ENCODE results near the gene TLR6.

Gene TLR6

GRCh38 chr4:38867478-38868058, 11.0 kb upstream of the TLR6 start, which contains the start of gene FAM114A1:
Gene FAM114A1, plus strand, starts transcription at chr4:38867806. Its CDS starts 10,273 bp downstream, at chr4:38878079.
- no peak for DNase-seq

GRCh38 chr4:38866973-38867477, 10.4 kb upstream of the TLR6 start:
- DNase-seq, result no peak

GRCh38 chr4:38865445-38865844, 8.8 kb upstream of the TLR6 start:
- no peak for DNase-seq

DNA sequence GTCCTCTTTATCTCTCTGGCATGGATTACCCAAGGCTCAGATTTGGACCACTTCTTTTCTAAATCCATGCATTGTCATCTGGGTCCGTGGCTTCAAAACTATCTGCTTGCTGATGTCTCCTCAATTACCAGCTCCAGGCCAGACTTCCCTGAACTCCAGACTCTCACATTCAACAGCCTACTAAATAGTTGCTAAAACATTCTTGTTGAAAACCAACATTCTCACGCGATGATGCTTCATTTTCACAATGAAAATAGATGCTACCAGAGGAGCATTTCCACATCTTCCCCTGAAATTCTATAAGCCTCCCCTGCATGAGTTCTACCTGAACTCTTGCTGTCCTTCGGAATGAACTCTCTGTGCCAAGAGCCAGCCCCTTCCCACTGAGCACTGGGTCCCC, 5.2 kb upstream of the TLR6 start:
- no peak for DNase-seq

DNA sequence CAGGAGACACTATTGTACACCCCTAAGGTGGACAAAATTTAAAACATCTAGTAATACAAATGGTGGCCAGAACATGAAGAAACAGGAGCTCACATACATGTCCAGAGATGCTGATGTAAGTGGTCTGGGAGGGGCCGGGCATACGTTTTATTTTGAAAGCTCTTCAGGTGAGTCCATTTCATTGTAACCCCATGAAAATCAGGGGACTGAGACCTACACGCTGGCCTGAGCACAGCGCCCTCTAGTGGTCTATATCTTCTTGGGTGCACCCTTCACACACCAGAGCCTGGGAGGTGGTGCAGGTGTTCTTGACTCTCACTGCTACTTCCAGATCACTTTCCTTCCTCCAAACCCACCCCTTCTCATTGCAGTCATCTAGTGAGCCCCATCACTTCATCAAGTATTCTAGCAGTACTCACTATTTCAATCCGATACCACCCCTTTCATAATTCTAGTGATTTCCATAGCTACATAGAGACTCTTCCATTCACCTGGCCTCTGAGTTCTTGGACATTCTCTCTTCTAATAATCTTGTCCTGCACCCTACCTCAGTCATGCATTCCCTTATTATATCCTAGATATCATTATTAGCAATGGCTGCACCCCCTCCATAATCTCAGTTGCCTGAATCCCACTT, 4.3 kb upstream of the TLR6 start:
- DNase-seq, result peak; percentile 43 to 44

- no peak for DNase-seq
Observed at GRCh38 chr4:38859501-38859900, 2.9 kb upstream of the TLR6 start.

- no peak for DNase-seq
Observed at GRCh38 chr4:38858097-38858420, 1.4 kb upstream of the TLR6 start.

GRCh38 chr4:38857354-38858096, 908 bp upstream of the TLR6 start:
- DNase-seq, result peak; percentile 19 to 22

DNA sequence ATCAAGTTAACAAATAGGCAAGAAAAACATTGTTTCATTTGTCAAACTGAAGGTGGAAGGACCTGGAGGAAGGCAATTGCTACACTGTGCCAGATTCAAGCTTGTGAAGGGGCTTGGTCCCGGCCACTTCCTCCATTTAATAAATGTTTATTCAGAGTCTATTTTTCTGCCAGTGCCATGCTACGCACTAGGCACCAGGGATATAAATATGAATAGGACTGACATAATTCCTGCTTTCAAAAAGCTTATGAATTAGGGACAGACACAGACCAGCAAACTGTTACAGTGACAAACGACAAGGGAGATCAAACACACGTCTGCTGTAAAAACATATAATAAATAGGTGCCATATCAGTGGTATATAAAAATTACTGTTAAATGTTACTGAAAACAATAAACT, 571 bp downstream of the TLR6 start:
- no peak for DNase-seq

GRCh38 chr4:38855466-38855865, 1.2 kb downstream of the TLR6 start:
- DNase-seq, result no peak

- no peak for DNase-seq
Observed at GRCh38 chr4:38846015-38846414, 10.6 kb downstream of the TLR6 start.

GRCh38 chr4:38842994-38843393, 13.6 kb downstream of the TLR6 start:
- DNase-seq, result no peak

DNA sequence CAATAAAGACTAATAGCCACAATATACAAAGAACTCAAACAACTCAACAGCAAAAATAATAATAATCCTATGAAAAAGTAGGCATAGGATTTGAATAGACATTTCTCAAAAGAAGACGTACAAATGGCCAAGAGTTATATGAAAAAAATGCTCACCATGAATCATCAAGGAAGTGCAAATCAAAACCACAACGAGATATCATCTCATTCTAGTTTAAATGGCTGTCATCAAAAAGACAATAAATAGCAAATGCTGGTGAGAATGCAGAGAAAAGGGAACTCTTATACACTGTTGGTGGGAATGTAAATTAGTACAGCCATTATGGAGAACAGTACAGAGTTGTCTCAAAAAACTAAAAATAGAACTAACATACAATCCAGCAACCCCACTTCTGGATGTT, 18.8 kb downstream of the TLR6 start:
- no peak for DNase-seq

DNA sequence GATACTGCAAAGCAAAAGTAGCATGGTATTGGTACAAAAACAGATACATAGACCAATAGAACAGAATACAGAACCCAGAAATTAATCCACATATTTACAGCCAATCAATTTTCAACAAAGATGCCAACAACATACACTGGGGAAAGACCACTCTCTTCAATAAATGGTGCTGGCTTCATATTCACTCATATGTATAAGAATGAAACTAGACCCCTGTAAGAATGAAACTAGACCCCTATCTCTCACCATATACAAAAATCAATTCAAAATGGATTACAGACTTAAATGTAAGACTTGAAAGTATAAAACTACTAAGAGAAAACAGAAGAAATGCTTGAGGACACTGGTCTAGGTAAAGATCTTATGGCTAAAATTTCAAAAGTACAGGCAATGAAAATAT, 19.3 kb downstream of the TLR6 start:
- DNase-seq, result no peak

DNA sequence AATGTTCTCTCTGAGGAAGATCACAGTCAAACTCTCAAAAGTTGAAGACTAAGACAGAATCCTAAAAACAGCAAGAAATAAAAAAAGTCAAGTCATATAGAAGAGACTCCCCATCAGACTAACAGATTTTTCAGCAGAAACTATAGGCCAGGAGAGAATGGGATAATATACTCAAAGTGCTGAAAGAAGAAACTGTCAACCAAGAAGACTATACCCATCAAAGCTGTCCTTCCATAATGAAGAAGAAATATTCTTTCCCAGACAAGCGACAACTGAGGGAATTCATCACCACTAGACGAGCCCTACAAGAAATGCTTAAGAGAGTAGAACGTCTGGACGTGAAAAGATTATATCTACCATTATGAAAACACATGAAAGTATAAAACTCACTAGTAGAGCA, 22.0 kb downstream of the TLR6 start:
- DNase-seq, result no peak

GRCh38 chr4:38832624-38833528, 23.7 kb downstream of the TLR6 start:
- DNase-seq, result no peak

DNA sequence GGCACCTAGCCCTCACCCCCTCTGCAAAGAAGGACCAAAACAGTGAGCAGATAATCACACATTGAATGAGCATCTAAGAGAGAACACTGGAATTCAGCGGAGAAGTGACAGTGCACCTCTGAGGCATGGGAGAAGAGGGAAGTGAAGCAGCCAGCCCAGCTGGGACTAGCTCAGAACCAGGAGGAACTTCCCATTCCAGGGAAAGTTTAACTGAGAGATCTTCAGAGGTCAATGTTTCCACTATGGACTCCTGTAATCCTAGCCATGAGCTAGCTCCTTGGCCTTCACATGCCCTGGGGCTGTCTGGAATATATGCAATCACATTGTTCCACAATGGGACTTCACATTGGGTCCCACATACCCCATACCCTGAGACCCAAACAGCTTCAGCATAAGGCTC, 24.4 kb downstream of the TLR6 start:
- no peak for DNase-seq

DNA sequence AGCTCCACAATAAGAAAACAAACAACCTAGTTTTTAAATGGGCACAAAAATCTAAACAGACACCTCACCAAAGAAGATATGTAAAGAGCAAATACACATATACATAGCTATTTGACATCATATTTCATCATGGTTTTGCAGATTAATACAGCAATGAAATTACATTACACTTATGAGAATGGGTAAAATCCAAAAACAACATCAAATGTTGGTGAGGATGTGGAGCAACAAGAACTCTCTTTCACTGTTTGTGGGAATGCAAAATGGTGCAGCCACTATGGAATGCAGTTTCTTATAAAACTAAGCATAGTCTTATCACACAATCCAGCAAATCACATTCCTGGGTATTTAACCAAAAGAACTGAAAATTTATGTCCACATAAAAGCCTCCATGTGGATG, 25.0 kb downstream of the TLR6 start:
- DNase-seq, result no peak

DNA sequence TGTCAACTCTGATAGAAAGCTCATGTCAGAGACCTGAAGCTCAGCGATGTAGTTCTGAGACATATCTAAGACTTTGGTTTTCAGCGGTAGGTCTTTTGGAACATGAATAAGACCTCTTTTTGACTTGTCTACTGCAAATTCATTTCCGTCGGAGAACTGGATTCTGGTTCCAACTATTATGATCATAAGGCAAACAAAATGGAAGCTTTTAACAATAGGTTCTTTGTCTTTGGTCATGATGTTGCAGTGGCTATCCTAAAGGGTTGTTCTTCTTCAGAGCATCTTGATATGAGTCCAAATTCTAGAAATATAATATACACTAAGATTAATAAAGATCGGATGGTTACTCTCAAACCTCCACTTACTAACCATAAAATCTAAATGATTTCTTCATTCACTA, 27.4 kb downstream of the TLR6 start:
- no peak for DNase-seq

- no peak for DNase-seq
Observed at GRCh38 chr4:38823766-38824165, 32.9 kb downstream of the TLR6 start.

GRCh38 chr4:38822748-38823303, 33.8 kb downstream of the TLR6 start:
- no peak for DNase-seq

- no peak for DNase-seq
Observed at GRCh38 chr4:38821739-38822138, 34.9 kb downstream of the TLR6 start.
